B cell (primary cell): ENCODE data around the gene MAP2K3.
"Not testable (repeated sequence)": the region's sequence is repeated elsewhere in the genome, so short reads cannot be mapped to it uniquely, and the experiment has no call there.

Experiments
- CTCF ChIP-seq: fragments of 200-600 bp; IDR thresholded peaks from one replicate; pipeline ENCODE4 v1.8.0; 2022; ENCODE audit warnings: antibody characterized with exemption, mild to moderate bottlenecking
- EZH2 ChIP-seq: IDR thresholded peaks from 2 replicates; pipeline ENCODE4 v1.6.1; 2012; ENCODE audit warnings: borderline replicate concordance, low read depth, mild to moderate bottlenecking, moderate library complexity, low read length; ENCODE audit not compliant: insufficient read depth, poor library complexity, severe bottlenecking

GRCh38 chr17:21327921-21328320, 43.4 kb downstream of the MAP2K3 start:
- not testable (repeated sequence) for TF ChIP-seq CTCF, EZH2
